Activated CD8-positive, alpha-beta memory T cell treated with anti-CD3 and anti-CD28 coated beads for 48 hours (primary cell): ENCODE results near the gene CD80.
"Not testable (repeated sequence)": the region's sequence is repeated elsewhere in the genome, so short reads cannot be mapped to it uniquely, and the experiment has no call there.

Experiments used
- DNase-seq, 3 experiments: peaks; one replicate each; pipeline ENCODE4 v3.0.0-alpha.2; 2020; ENCODE audit warnings: low read depth in 2 of 3, low spot score in 2 of 3

The CD80 gene

GRCh38 chr3:119559441-119559963 lies at the start of gene CD80:
CD80 (minus strand) TSS chr3:119559614; CDS start chr3:119557728, 1,886 bp downstream.
- no peak for DNase-seq

GRCh38 chr3:119608405-119609000 lies 49.1 kb upstream of the CD80 start:
- no peak for DNase-seq

GRCh38 chr3:119604878-119605277 lies 45.5 kb upstream of the CD80 start:
- no peak for DNase-seq

DNA sequence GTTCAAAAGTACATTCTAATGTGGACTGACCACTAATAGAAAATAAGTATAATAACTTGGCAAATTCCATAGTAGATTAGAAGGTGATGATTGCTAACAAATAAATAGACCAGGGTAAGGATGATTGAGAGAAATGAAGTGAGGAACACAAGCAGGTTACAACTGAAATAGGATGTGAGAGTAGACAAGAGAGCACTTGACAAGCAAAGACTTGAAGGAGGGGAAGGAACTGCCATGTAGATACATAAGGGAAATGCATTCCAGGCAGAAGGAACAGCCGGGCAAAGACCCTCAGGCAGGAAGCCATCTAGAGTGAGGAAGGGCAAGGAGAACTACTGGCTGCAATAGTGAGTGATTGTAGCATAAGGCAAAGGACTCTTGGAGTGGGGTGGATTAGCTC lies 43.3 kb upstream of the CD80 start:
- no peak for DNase-seq

- DNase-seq: no peak
These were observed 41.7 kb upstream of the CD80 start for GRCh38 chr3:119601154-119601553.

- DNase-seq: no peak
These were observed 41.3 kb upstream of the CD80 start for GRCh38 chr3:119600732-119601131.

DNA sequence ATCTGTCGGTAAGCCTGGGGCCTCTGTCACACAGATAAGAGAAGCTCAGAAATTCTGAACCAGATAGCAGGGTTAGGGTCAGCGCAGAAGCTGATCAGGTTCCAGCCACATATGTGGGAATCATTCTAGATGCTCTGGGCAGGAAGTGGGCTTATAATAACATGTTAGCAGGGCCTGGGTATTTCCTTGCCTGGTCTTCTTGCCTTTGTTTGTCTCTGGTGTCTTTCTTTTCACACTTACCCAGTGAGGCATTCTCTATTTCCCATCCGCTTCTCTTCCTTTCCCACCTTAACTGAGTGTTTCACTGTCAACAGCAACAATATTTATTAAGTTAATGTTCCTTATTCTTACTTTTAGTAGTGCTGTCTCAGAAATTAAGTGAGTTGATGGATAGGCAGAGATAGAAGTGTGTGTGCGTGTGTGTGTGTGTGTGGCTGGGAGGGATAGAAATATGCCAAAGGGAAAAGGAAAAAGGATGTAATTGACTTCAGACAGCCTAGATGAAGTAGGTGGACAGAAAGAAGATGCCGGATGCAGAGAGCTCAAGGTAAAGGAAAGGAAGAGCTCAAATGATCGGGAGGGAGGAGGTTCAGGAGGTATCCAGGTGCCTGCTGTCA lies 40.3 kb upstream of the CD80 start:
- DNase-seq: no peak

GRCh38 chr3:119598410-119599098 lies 39.1 kb upstream of the CD80 start:
- no peak for DNase-seq

DNA sequence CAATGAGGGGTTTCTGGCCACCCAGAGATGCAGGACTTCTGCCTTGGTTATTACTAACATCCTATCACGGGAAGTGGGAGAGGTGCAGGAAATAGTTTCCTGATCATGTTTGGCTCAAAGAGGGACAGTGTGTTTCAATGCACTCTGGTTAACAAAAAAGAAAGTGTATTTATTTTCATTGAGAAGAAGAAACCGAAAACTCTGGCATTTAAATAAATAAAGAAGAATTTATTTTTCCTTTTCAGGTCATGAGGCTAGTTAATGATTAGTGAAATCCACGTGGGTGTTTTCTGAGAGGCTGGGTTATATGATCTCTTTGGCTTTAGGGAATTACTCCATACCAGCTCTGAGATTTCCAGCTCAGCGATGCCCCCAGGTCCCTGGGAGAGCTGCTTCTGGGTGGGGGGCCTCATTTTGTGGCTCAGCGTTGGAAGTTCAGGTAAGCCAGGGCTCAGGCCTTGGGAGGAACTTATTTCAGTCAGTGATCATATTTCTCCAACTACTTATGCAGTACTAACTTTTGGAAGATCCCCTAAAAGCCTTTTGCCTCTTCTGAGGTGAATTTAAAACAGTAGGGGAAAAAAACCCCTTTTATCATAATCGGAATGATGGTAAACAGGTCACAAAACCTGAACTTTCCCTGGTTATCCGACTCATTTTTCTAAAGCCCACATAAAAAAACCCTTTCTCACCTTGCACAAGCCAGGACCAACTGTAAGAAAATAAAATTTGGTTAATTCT lies 38.3 kb upstream of the CD80 start, which contains the start of gene PLA1A:
Gene PLA1A (plus strand): TSS at position 338 of the 741 bp plus-strand sequence. CDS start 29 bp downstream, at position 367.
- DNase-seq: no peak

DNA sequence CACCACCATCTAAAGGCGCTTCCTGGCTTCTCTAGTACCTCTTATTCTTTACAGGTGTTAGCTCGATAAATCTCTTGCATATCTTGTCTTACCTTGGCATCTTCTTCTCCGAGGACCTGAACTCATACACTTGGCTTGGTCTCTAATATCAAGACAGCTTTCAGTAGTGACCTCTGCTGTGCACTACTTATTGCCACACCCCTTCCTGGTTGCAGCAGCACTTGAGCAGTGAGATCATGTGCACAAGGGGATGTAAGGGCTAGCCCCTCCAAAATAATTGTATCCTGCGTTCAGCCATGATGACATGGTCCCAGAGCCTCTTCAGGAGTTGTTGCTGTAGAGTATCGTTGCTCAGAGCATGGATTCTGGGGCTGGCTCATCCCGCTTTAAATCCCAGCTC lies 37.0 kb upstream of the CD80 start:
- DNase-seq: no peak

- DNase-seq: no peak
These were observed 36.4 kb upstream of the CD80 start for GRCh38 chr3:119595639-119596334.

DNA sequence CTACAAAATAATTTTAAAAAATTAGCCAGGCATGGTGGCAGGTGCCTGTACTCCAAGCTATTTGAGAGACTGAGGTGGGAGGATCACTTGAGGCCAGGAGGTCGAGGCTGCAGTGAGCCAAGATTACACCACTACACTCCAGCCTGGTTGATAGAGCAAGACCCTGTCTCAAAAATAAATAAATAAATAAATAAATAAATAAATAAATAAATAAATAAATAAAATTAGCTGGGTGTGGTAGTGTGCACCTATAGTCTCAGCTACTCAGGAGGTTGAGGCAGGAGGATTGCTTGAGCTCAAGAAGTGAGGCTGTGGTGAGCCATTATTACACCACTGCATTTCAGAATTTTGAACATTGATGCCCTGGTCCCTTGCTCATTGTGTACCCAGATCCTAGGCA lies 35.5 kb upstream of the CD80 start:
- not testable (repeated sequence) for DNase-seq

- no peak for DNase-seq
These were observed 34.7 kb upstream of the CD80 start for GRCh38 chr3:119594066-119594465.

DNA sequence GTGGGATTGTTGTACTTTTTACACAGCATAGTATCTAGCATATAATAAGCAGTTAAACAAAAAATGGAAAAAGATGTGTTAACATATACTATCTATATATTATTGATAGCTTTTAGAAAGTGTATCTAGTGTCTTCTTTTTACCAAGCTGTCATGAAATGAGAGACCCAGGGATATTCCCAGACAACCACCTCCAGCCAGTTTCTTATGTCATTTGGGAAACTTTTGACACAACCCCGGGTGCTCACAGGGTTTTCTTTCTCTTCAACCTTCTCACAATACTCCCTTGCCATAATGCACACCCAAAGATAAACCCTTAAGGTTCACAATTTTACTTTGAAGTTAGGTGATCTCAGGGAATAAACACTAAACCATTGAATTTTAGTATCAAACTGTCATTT lies 33.4 kb upstream of the CD80 start:
- DNase-seq: no peak

DNA sequence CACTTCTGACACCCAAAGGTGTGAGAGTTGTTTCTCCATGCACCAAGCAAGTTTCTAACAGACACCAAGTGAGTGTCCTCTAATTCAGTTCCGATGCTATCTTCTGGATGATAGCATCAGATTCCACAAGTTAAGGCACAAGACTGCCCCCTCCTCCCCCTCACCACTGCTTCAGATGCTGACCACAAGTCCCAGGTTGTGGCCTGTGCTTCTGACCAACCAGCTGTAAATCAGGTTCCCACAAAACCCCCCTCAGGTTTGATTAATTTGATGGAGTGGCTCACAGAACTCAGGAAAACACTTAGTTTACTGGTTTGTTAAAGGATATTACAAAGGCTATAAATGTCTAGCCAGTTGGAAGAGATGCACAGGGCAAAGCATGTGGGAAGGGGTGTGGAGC lies 31.3 kb upstream of the CD80 start:
- DNase-seq: no peak

- DNase-seq: no peak
These were observed 29.8 kb upstream of the CD80 start for GRCh38 chr3:119589102-119589773.

- no peak for DNase-seq
These were observed 28.7 kb upstream of the CD80 start for GRCh38 chr3:119588112-119588511.

- no peak for DNase-seq
These were observed 27.3 kb upstream of the CD80 start for GRCh38 chr3:119586733-119587172.

GRCh38 chr3:119585856-119586570 lies 26.6 kb upstream of the CD80 start:
- no peak for DNase-seq

DNA sequence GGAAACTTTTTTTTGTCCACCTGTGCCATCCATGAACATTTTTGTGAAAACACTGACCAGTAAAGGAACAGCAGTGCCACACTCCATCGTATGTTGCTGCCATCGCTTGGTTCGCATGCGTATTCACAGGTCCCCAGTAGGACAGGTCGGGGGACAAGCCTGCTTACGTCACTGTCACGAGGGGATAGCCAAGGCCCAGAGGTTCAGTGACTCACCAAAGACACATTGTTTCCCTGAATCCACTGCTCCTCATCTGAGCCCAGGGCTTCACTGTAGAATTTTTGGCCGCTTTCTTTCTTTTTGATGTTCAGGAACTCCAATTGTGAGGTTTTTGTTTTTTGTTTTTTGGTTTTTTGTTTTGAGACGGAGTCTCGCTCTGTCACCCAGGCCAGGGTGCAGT lies 25.8 kb upstream of the CD80 start:
- DNase-seq: no peak
